Astrocyte (in vitro differentiated cells and primary cell): Measurements from ENCODE around the gene PLEKHA5. TPM values are rescaled to one million over a fixed set of nuclear protein-coding genes. Genes with fewer than 3 reads are reported as not detected.

Experiments used
- DNase-seq: peaks from one replicate; pipeline ENCODE4 v3.0.0-alpha.2; 2010; ENCODE audit warnings: low read depth
- FAIRE-seq: peaks from 2 replicates; lab custom pipeline; 2011; peaks lifted over from hg19 to GRCh38; lab: Jason Lieb, UNC
- H2AFZ ChIP-seq: 2 replicates; pipeline ENCODE4 v1.6.0; 2012; ENCODE audit warnings: low read depth, low read length, inconsistent platforms
- H3K27ac ChIP-seq: 2 replicates; pipeline ENCODE4 v1.5.1; 2011; ENCODE audit warnings: low read depth, low read length, inconsistent platforms
- H3K27me3 ChIP-seq: 2 replicates; pipeline ENCODE4 v1.6.0; 2011; ENCODE audit warnings: low read length, inconsistent platforms; ENCODE audit not compliant: insufficient read depth
- H3K36me3 ChIP-seq: 2 replicates; pipeline ENCODE4 v1.5.1; 2011; ENCODE audit warnings: low read length, inconsistent platforms; ENCODE audit not compliant: insufficient read depth
- H3K4me1 ChIP-seq: 2 replicates; pipeline ENCODE4 v1.5.1; 2011; ENCODE audit warnings: low read length, inconsistent platforms; ENCODE audit not compliant: insufficient read depth
- H3K4me2 ChIP-seq: 2 replicates; pipeline ENCODE4 v1.6.0; 2012; ENCODE audit warnings: low read length, inconsistent platforms
- H3K4me3 ChIP-seq: 2 replicates; pipeline ENCODE4 v1.5.1; 2011; ENCODE audit warnings: low read depth, mild to moderate bottlenecking, low read length, inconsistent platforms; ENCODE audit not compliant: insufficient read depth
- H3K79me2 ChIP-seq: 2 replicates; pipeline ENCODE4 v1.6.0; 2012; ENCODE audit warnings: mild to moderate bottlenecking, low read length, inconsistent platforms; ENCODE audit not compliant: insufficient read depth
- H3K9ac ChIP-seq: 2 replicates; pipeline ENCODE4 v1.6.0; 2012; ENCODE audit warnings: mild to moderate bottlenecking, low read length, inconsistent platforms
- H3K9me3 ChIP-seq: 2 replicates; pipeline ENCODE4 v1.5.1; 2012; ENCODE audit warnings: low read depth, mild to moderate bottlenecking, low read length, inconsistent platforms; ENCODE audit not compliant: insufficient read depth
- H4K20me1 ChIP-seq: 2 replicates; pipeline ENCODE4 v1.6.0; 2012; ENCODE audit warnings: low read length, inconsistent platforms; ENCODE audit not compliant: insufficient read depth
- H3K27ac Mint-ChIP-seq: one replicate; pipeline ENCODE4 v1.8.0; 2021; ENCODE audit warnings: mild to moderate bottlenecking, mixed read lengths; ENCODE audit not compliant: unreplicated experiment
- H3K27me3 Mint-ChIP-seq: one replicate; pipeline ENCODE4 v1.8.0; 2021; ENCODE audit warnings: low read depth, mixed read lengths; ENCODE audit not compliant: unreplicated experiment
- H3K36me3 Mint-ChIP-seq: one replicate; pipeline ENCODE4 v1.8.0; 2021; ENCODE audit warnings: low read depth, mixed read lengths; ENCODE audit not compliant: unreplicated experiment
- H3K4me1 Mint-ChIP-seq: one replicate; pipeline ENCODE4 v1.8.0; 2021; ENCODE audit warnings: low read depth, mixed read lengths; ENCODE audit not compliant: unreplicated experiment
- H3K4me3 Mint-ChIP-seq: one replicate; pipeline ENCODE4 v1.8.0; 2021; ENCODE audit warnings: mild to moderate bottlenecking, moderate library complexity, mixed read lengths; ENCODE audit not compliant: unreplicated experiment
- H3K9me3 Mint-ChIP-seq: one replicate; pipeline ENCODE4 v1.8.0; 2021; ENCODE audit warnings: mild to moderate bottlenecking, mixed read lengths; ENCODE audit not compliant: unreplicated experiment
- CTCF ChIP-seq: IDR thresholded peaks from 2 replicates; pipeline ENCODE4 v1.5.1; 2011; ENCODE audit warnings: low read depth, mild to moderate bottlenecking, inconsistent platforms, low read length, moderate library complexity; ENCODE audit not compliant: insufficient read depth
- EZH2 ChIP-seq: IDR thresholded peaks from 2 replicates; pipeline ENCODE4 v1.6.1; 2012; ENCODE audit warnings: mild to moderate bottlenecking, low read length, inconsistent platforms; ENCODE audit not compliant: insufficient read depth
- total RNA-seq: library from RNA; stranded (reverse); gene quantifications from 2 replicates; pipeline ENCODE4 v1.2.1, GENCODE V29; 2021

Gene PLEKHA5
- total RNA-seq, 1 donor from 2014 or later: 38.9 TPM

- Histone ChIP-seq H3K9ac (no peak overlapping the region), H3K79me2 (no peaks in the 10 kb centered on the region), H3K27ac (no peak overlapping the region), H3K36me3 (no peaks in the 10 kb centered on the region), H3K4me3 (no peak overlapping the region), H2AFZ (no peak overlapping the region), H3K4me1 (peaks cover 3% of the 10 kb centered on the region), H3K27me3 (no peaks in the 10 kb centered on the region), H3K9me3 (no peaks in the 10 kb centered on the region), H3K4me2 (no peak overlapping the region), H4K20me1 (no peaks in the 10 kb centered on the region)
- TF ChIP-seq EZH2: no peak
- TF ChIP-seq CTCF: no peak
- Mint-ChIP-seq H3K9me3 (no peaks in the 10 kb centered on the region), H3K27ac (no peak overlapping the region), H3K36me3 (no peaks in the 10 kb centered on the region), H3K27me3 (no peaks in the 10 kb centered on the region), H3K4me1 (peaks cover 2% of the 10 kb centered on the region), H3K4me3 (no peak overlapping the region)
- DNase-seq: no peak
- no peak for FAIRE-seq
These were observed 14.2 kb upstream of the PLEKHA5 start for GRCh38 chr12:19115285-19115684.

DNA sequence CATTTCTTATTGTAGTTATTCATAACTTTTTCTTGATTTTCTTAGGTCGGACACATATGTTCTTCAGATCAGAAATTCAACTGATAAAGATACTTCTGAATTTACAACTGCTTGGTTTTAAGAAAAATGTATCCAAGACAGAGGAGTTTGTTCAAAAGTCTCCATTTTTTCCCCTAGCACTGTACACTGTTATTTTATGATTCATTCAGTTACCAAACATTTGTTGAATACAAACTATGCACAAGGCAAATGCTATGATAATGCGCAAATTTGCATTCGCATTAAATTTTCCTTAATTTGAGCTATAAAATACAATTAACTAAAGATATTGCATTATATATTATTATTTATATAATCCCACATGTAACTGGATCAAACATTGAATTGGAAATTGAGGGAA, 10.1 kb upstream of the PLEKHA5 start:
- H3K4me3 ChIP-seq: no peak overlapping the region
- H3K27me3 ChIP-seq: no peaks in the 10 kb centered on the region
- H3K79me2 ChIP-seq: no peaks in the 10 kb centered on the region
- no peak overlapping the region for H3K4me2 ChIP-seq
- no peak overlapping the region for H2AFZ ChIP-seq
- Mint-ChIP-seq H3K4me3 (no peak overlapping the region), H3K4me1 (peaks cover 11% of the 10 kb centered on the region), H3K9me3 (peaks cover 1% of the 10 kb centered on the region), H3K36me3 (no peaks in the 10 kb centered on the region), H3K27ac (no peak overlapping the region), H3K27me3 (no peaks in the 10 kb centered on the region)
- TF ChIP-seq CTCF: no peak
- no peak for TF ChIP-seq EZH2
- H3K27ac ChIP-seq: no peak overlapping the region
- FAIRE-seq: no peak
- H3K9ac ChIP-seq: no peak overlapping the region
- no peak for DNase-seq
- no peaks in the 10 kb centered on the region for H3K9me3 ChIP-seq
- H3K4me1 ChIP-seq: no peaks in the 10 kb centered on the region
- no peaks in the 10 kb centered on the region for H4K20me1 ChIP-seq
- no peaks in the 10 kb centered on the region for H3K36me3 ChIP-seq

DNA sequence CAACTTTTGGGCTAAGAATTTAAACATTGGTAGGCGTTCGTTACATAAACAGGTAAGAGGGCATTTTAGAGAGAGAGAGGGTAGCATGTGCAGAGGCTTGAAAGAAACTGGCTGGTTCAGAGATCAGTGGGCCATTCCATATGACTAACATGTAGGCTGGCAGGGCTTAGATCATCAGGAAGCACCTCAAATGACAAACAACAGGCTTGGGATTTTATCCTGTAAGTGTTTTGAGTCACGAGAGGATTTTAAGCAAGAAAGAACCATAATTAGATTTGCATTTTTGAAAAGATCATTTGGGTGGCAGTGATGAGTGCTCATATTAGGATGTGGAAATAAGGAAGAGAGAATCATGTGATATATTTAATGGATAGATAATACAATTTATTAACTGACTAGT, 8.7 kb upstream of the PLEKHA5 start:
- Histone ChIP-seq H3K79me2 (no peaks in the 10 kb centered on the region), H3K36me3 (no peaks in the 10 kb centered on the region), H3K4me2 (no peak overlapping the region), H4K20me1 (no peaks in the 10 kb centered on the region), H3K27me3 (no peaks in the 10 kb centered on the region), H2AFZ (no peak overlapping the region), H3K9ac (no peak overlapping the region), H3K4me3 (no peak overlapping the region), H3K9me3 (no peaks in the 10 kb centered on the region), H3K4me1 (peaks cover 2% of the 10 kb centered on the region), H3K27ac (no peak overlapping the region)
- Mint-ChIP-seq H3K27ac (no peak overlapping the region), H3K27me3 (no peaks in the 10 kb centered on the region), H3K4me1 (peaks cover 17% of the 10 kb centered on the region), H3K4me3 (no peak overlapping the region), H3K9me3 (peaks cover 5% of the 10 kb centered on the region), H3K36me3 (no peaks in the 10 kb centered on the region)
- FAIRE-seq (peak; percentile 45), DNase-seq (no peak)
- TF ChIP-seq CTCF (no peak), EZH2 (no peak)
